Ishikawa (cell line): ENCODE results near the gene STT3B.

Source experiments
- CEBPB ChIP-seq: IDR thresholded peaks from 2 replicates; pipeline ENCODE4 v1.6.1; 2012
- CREB1 ChIP-seq: IDR thresholded peaks from 2 replicates; pipeline ENCODE4 v1.6.1; 2012; ENCODE audit warnings: low read depth
- EGR1 ChIP-seq: IDR thresholded peaks from 2 replicates; pipeline ENCODE4 v1.6.1; 2012
- EP300 ChIP-seq: IDR thresholded peaks from 2 replicates; pipeline ENCODE4 v1.6.1; 2012; ENCODE audit warnings: borderline replicate concordance
- FOXM1 ChIP-seq: IDR thresholded peaks from 2 replicates; pipeline ENCODE4 v1.6.1; 2012; ENCODE audit warnings: low read depth, borderline replicate concordance
- NFIC ChIP-seq: IDR thresholded peaks from 2 replicates; pipeline ENCODE4 v1.6.1; 2012
- RAD21 ChIP-seq: IDR thresholded peaks from 2 replicates; pipeline ENCODE4 v1.6.1; 2012; ENCODE audit warnings: low read depth
- REST ChIP-seq: IDR thresholded peaks from 2 replicates; pipeline ENCODE4 v1.6.1; 2012; ENCODE audit warnings: low read depth, mild to moderate bottlenecking
- TAF1 ChIP-seq: IDR thresholded peaks from 2 replicates; pipeline ENCODE4 v1.6.1; 2012; ENCODE audit warnings: low read depth, mild to moderate bottlenecking
- TCF12 ChIP-seq: IDR thresholded peaks from 2 replicates; pipeline ENCODE4 v1.6.1; 2012; ENCODE audit warnings: low read depth
- TEAD4 ChIP-seq: IDR thresholded peaks from 2 replicates; pipeline ENCODE4 v1.6.1; 2012
- USF1 ChIP-seq: IDR thresholded peaks from 2 replicates; pipeline ENCODE4 v1.6.1; 2012
- YY1 ChIP-seq: IDR thresholded peaks from 2 replicates; pipeline ENCODE4 v1.6.1; 2012; ENCODE audit warnings: low read depth
- ZBTB7A ChIP-seq: IDR thresholded peaks from 2 replicates; pipeline ENCODE4 v1.6.1; 2012; ENCODE audit warnings: low read depth
- TF ChIP-seq, protein P1 (sequence below): IDR thresholded peaks from 2 replicates; pipeline ENCODE4 v1.6.1; 2012

STT3B gene

GRCh38 chr3:31661993-31662670, 129.4 kb downstream of the STT3B start:
- TF ChIP-seq EP300 (no peak), CEBPB (no peak), NFIC (no peak), TEAD4 (no peak), FOXM1 (no peak), TAF1 (no peak)
- TF ChIP-seq, protein P1, sequence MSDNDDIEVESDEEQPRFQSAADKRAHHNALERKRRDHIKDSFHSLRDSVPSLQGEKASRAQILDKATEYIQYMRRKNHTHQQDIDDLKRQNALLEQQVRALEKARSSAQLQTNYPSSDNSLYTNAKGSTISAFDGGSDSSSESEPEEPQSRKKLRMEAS = no peak

GRCh38 chr3:31664031-31664430, 131.3 kb downstream of the STT3B start:
- TF ChIP-seq NFIC (no peak), TCF12 (no peak), ZBTB7A (no peak)

- no peak for TF ChIP-seq EP300
- no peak for TF ChIP-seq CEBPB
Observed at GRCh38 chr3:31667582-31667981, 134.9 kb downstream of the STT3B start.

DNA sequence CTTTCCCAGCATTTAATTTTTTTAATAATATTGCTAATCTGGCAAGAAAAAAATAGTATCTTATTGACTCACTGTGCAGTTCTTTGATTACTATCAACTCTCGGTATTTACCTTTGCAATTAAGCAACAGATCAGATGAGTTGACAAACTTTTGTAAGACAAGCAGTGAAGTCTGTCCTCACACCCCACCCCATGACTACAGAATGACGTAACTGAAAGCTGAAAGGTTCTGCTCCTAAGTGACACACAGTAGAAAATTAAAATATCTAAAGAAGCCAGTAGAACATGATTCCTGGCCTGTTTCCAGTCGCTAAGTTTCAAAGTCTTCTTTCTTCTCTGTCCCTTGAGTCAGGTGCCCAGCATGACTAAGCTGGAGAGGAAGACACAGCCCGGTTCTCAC, 135.5 kb downstream of the STT3B start:
- no peak for TF ChIP-seq REST
- no peak for TF ChIP-seq ZBTB7A
- TF ChIP-seq RAD21 = no peak
- TF ChIP-seq YY1 = no peak
- TF ChIP-seq, protein P1 = no peak
- no peak for TF ChIP-seq CREB1
- no peak for TF ChIP-seq NFIC
- no peak for TF ChIP-seq FOXM1
- no peak for TF ChIP-seq TEAD4
- no peak for TF ChIP-seq USF1
- no peak for TF ChIP-seq TAF1
- no peak for TF ChIP-seq CEBPB
- TF ChIP-seq EP300 = no peak
- no peak for TF ChIP-seq EGR1
- no peak for TF ChIP-seq TCF12

DNA sequence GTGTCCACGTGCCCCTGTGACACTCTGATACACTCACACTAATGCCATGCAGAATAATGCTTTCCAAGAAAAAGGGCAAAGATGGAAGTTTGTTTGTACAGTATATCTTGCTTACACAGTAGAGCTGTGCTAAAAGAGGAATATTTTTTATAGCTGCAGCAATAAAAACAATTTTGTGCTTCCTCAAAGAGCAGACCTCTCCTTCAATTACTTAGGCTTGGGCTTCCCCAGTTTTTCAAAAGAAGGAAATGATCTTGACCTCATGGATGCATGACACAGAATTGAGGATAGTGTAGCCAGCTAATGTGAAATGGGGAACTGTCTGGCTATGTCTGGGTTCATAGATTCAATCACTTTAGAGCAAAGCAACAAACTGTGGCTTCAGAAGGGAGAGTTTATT, 137.4 kb downstream of the STT3B start:
- TF ChIP-seq ZBTB7A (no peak), REST (no peak), YY1 (no peak), CEBPB (no peak), TCF12 (no peak), TEAD4 (no peak), EP300 (no peak), NFIC (no peak)
- TF ChIP-seq, protein P1 = no peak

- TF ChIP-seq ZBTB7A (no peak), TEAD4 (no peak), EGR1 (no peak), FOXM1 (no peak), CEBPB (no peak), YY1 (no peak)
Observed at GRCh38 chr3:31670722-31671121, 138.0 kb downstream of the STT3B start.

DNA sequence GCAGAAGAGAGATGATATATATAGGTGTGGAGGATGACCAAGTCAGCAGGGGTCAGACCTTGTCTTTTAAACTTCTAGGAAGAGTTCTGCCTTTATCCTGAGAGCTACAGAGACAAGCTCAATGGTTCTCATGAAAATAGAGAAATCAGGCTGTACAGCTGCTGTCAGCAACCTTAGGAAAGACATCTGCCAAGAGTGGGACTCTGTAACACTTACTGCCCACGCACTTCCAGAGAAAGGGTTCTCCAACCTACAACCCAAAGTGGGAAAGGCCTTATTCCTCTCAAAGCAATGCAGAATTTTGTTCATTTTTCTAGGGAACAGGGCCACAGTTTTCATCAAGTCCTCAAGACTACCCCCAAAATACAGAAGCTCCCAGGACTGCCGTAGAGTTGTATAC, 138.7 kb downstream of the STT3B start:
- TF ChIP-seq, protein P1 = no peak
- TF ChIP-seq TCF12 = no peak
- TF ChIP-seq RAD21 = no peak
- TF ChIP-seq EP300 = no peak
- no peak for TF ChIP-seq FOXM1
- TF ChIP-seq EGR1 = no peak
- no peak for TF ChIP-seq USF1
- no peak for TF ChIP-seq ZBTB7A
